Liver (tissue), 9 donors: Measurements from ENCODE around the gene LAMB3. TPM values are rescaled to one million over a fixed set of nuclear protein-coding genes. Genes with fewer than 3 reads are reported as not detected.

Experiments used
- DNase-seq: peaks from one replicate; pipeline ENCODE4 v3.0.0-alpha.2; 2017; ENCODE audit warnings: low spot score
- H3K27ac ChIP-seq, 2 donors: one replicate each; pipeline ENCODE4 v1.7.0; 2013; ENCODE audit warnings: inconsistent platforms in 2 of 2, low read length in 2 of 2, control low read depth in 1 of 2, low read depth in 1 of 2, mild to moderate bottlenecking in 1 of 2
- H3K27me3 ChIP-seq, 4 donors: one replicate each; pipeline versions ENCODE4 v1.6.1 to v1.7.0; 2013; ENCODE audit warnings: low read length in 3 of 4, inconsistent platforms in 1 of 4, mild to moderate bottlenecking in 1 of 4, moderate library complexity in 1 of 4; ENCODE audit not compliant: control insufficient read depth in 4 of 4, insufficient read depth in 4 of 4
- H3K36me3 ChIP-seq, 4 donors: one replicate each; pipeline versions ENCODE4 v1.6.1 to v1.7.0; 2013; ENCODE audit warnings: low read length in 3 of 4, mild to moderate bottlenecking in 3 of 4, low read depth in 1 of 4, moderate library complexity in 1 of 4; ENCODE audit not compliant: control insufficient read depth in 4 of 4, insufficient read depth in 3 of 4
- H3K4me1 ChIP-seq, 4 donors: one replicate each; pipeline versions ENCODE4 v1.6.1 to v1.7.0; 2013; ENCODE audit warnings: low read length in 3 of 4, mild to moderate bottlenecking in 3 of 4, moderate library complexity in 1 of 4; ENCODE audit not compliant: control insufficient read depth in 4 of 4, insufficient read depth in 4 of 4
- H3K4me3 ChIP-seq, 3 donors: one replicate each; pipeline versions ENCODE4 v1.6.1 to v1.7.0; 2013; ENCODE audit warnings: low read length in 3 of 3, control low read depth in 1 of 3, low read depth in 1 of 3, mild to moderate bottlenecking in 1 of 3
- H3K9ac ChIP-seq, 2 donors: one replicate each; pipeline ENCODE4 v1.7.0; 2013; ENCODE audit warnings: low read length in 2 of 2, mild to moderate bottlenecking in 2 of 2, moderate library complexity in 2 of 2, control low read depth in 1 of 2, low read depth in 1 of 2
- H3K9me3 ChIP-seq, 4 donors: one replicate each; pipeline versions ENCODE4 v1.6.1 to v1.7.0; 2013; ENCODE audit warnings: low read length in 3 of 4; ENCODE audit not compliant: control insufficient read depth in 4 of 4
- EGR1 ChIP-seq, 2 donors: IDR thresholded peaks; 2 replicates each; pipeline ENCODE4 v1.6.1; 2016 to 2018; ENCODE audit warnings: antibody characterized with exemption in 2 of 2, low read depth in 2 of 2
- FOXA1 ChIP-seq: IDR thresholded peaks from 2 replicates; pipeline ENCODE4 v1.6.1; 2016; ENCODE audit warnings: antibody characterized with exemption
- FOXA2 ChIP-seq: IDR thresholded peaks from 2 replicates; pipeline ENCODE4 v1.6.1; 2016; ENCODE audit warnings: antibody characterized with exemption
- GABPA ChIP-seq, 2 donors: IDR thresholded peaks in 1 of 2; conservative IDR thresholded peaks in 1 of 2; 2 replicates each; pipeline ENCODE4 v1.6.1; 2016; ENCODE audit warnings: antibody characterized with exemption in 2 of 2, mild to moderate bottlenecking in 1 of 2, moderate library complexity in 1 of 2
- HNF4A ChIP-seq, 2 donors: conservative IDR thresholded peaks; 2 replicates each; pipeline ENCODE4 v1.6.1; 2016; ENCODE audit warnings: antibody characterized with exemption in 2 of 2, mild to moderate bottlenecking in 2 of 2
- HNF4G ChIP-seq: IDR thresholded peaks from 2 replicates; pipeline ENCODE4 v1.6.1; 2016; ENCODE audit warnings: antibody characterized with exemption
- JUND ChIP-seq, 2 donors: IDR thresholded peaks; 2 replicates each; pipeline ENCODE4 v1.6.1; 2016; ENCODE audit warnings: antibody characterized with exemption in 2 of 2
- MAX ChIP-seq: IDR thresholded peaks from 2 replicates; pipeline ENCODE4 v1.6.1; 2016; ENCODE audit warnings: antibody characterized with exemption
- NR2F2 ChIP-seq: IDR thresholded peaks from 2 replicates; pipeline ENCODE4 v1.6.1; 2016; ENCODE audit warnings: antibody characterized with exemption
- RXRA ChIP-seq, 2 donors: IDR thresholded peaks; 2 replicates each; pipeline ENCODE4 v1.6.1; 2017 to 2018; ENCODE audit warnings: antibody characterized with exemption in 2 of 2, mild to moderate bottlenecking in 1 of 2
- SP1 ChIP-seq: IDR thresholded peaks from 2 replicates; pipeline ENCODE4 v1.6.1; 2018; ENCODE audit warnings: antibody characterized with exemption, mild to moderate bottlenecking
- TAF1 ChIP-seq: conservative IDR thresholded peaks from 2 replicates; pipeline ENCODE4 v1.6.1; 2016; ENCODE audit warnings: antibody characterized with exemption, mild to moderate bottlenecking
- YY1 ChIP-seq: IDR thresholded peaks from 2 replicates; pipeline ENCODE4 v1.6.1; 2016; ENCODE audit warnings: antibody characterized with exemption, mild to moderate bottlenecking
- ZBTB33 ChIP-seq: IDR thresholded peaks from 2 replicates; pipeline ENCODE4 v1.6.1; 2016; ENCODE audit warnings: antibody characterized with exemption
- WGBS: extraction: QIAGEN DNeasy Blood & Tissue Kit; methylation state at CpG from one replicate; pipeline ENCODE4 v1.1.7; 2013; 5-methylcytosine and 5-hydroxymethylcytosine counted together
- polyA plus RNA-seq, 2 donors: library from polyadenylated mRNA; stranded (reverse) in 1 of 2; unstranded in 1 of 2; fragments of 200-250 nt in 1 of 2; fragments of >200 nt in 1 of 2; fragmentation: Nextera tagmentation in 1 of 2; extraction: Ambion mirVana in 1 of 2; gene quantifications; one replicate each; pipeline versions ENCODE4 v1.2.1 to v1.2.3, GENCODE V29; 2013 to 2015
- total RNA-seq, 2 donors: library from RNA; depleted of rRNA; stranded (reverse); fragments of >200 nt; gene quantifications; one replicate each; pipeline ENCODE4 v1.2.3, GENCODE V29; 2014
- TF ChIP-seq, protein P1 (sequence below): IDR thresholded peaks from 2 replicates; pipeline ENCODE4 v1.6.1; 2016; ENCODE audit warnings: antibody characterized with exemption, mild to moderate bottlenecking
- TF ChIP-seq, protein P2 (sequence below): fragments of 150-350 bp; IDR thresholded peaks from 2 replicates; pipeline ENCODE4 v1.5.1; 2017; ENCODE audit warnings: improper control_type of control experiment, low read depth, low read length; ENCODE audit not compliant: missing input control
- TF ChIP-seq, protein P3 (sequence below): IDR thresholded peaks from 2 replicates; pipeline ENCODE4 v1.6.1; 2016; ENCODE audit warnings: antibody characterized with exemption
- donor health status: healthy.
- donor health status: healthy.
- donor health status: healthy.
- donor health status: healthy.
- donor health status: healthy.

Gene LAMB3
- total and polyA plus RNA-seq, 4 donors: 1.3 to 9.1 (median 5.6) TPM

GRCh38 chr1:209618756-209619420 lies 33.3 kb downstream of the LAMB3 start:
- H3K36me3 ChIP-seq: peaks cover 0 to 4% (median under 1%) of the 10 kb centered on the region in 4 donors
- H3K9ac ChIP-seq: no peak overlapping the region
- no peaks in the 10 kb centered on the region for H3K9me3 ChIP-seq
- H3K27ac ChIP-seq: no peak overlapping the region
- H3K27me3 ChIP-seq: no peaks in the 10 kb centered on the region
- WGBS: 88% methylated on average over 6 of the region's 6 CpGs
- TF ChIP-seq, protein P1, sequence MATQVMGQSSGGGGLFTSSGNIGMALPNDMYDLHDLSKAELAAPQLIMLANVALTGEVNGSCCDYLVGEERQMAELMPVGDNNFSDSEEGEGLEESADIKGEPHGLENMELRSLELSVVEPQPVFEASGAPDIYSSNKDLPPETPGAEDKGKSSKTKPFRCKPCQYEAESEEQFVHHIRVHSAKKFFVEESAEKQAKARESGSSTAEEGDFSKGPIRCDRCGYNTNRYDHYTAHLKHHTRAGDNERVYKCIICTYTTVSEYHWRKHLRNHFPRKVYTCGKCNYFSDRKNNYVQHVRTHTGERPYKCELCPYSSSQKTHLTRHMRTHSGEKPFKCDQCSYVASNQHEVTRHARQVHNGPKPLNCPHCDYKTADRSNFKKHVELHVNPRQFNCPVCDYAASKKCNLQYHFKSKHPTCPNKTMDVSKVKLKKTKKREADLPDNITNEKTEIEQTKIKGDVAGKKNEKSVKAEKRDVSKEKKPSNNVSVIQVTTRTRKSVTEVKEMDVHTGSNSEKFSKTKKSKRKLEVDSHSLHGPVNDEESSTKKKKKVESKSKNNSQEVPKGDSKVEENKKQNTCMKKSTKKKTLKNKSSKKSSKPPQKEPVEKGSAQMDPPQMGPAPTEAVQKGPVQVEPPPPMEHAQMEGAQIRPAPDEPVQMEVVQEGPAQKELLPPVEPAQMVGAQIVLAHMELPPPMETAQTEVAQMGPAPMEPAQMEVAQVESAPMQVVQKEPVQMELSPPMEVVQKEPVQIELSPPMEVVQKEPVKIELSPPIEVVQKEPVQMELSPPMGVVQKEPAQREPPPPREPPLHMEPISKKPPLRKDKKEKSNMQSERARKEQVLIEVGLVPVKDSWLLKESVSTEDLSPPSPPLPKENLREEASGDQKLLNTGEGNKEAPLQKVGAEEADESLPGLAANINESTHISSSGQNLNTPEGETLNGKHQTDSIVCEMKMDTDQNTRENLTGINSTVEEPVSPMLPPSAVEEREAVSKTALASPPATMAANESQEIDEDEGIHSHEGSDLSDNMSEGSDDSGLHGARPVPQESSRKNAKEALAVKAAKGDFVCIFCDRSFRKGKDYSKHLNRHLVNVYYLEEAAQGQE: no peak
- TF ChIP-seq EGR1 (IDR thresholded peaks at IDR 0.05; ENCODE audit: low read depth in 2 of 2) (no peak), SP1 (no peak), NR2F2 (no peak), MAX (no peak), ZBTB33 (no peak), JUND (IDR thresholded peaks at IDR 0.05) (no peak), RXRA (IDR thresholded peaks at IDR 0.05) (no peak), HNF4G (no peak), TAF1 (no peak), FOXA1 (no peak)
- TF ChIP-seq, protein P2, sequence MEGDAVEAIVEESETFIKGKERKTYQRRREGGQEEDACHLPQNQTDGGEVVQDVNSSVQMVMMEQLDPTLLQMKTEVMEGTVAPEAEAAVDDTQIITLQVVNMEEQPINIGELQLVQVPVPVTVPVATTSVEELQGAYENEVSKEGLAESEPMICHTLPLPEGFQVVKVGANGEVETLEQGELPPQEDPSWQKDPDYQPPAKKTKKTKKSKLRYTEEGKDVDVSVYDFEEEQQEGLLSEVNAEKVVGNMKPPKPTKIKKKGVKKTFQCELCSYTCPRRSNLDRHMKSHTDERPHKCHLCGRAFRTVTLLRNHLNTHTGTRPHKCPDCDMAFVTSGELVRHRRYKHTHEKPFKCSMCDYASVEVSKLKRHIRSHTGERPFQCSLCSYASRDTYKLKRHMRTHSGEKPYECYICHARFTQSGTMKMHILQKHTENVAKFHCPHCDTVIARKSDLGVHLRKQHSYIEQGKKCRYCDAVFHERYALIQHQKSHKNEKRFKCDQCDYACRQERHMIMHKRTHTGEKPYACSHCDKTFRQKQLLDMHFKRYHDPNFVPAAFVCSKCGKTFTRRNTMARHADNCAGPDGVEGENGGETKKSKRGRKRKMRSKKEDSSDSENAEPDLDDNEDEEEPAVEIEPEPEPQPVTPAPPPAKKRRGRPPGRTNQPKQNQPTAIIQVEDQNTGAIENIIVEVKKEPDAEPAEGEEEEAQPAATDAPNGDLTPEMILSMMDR: no peak
- TF ChIP-seq, protein P3, sequence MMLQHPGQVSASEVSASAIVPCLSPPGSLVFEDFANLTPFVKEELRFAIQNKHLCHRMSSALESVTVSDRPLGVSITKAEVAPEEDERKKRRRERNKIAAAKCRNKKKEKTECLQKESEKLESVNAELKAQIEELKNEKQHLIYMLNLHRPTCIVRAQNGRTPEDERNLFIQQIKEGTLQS: no peak
- DNase-seq: no peak
- no peak overlapping the region for H3K4me3 ChIP-seq
- peaks cover 0 to 5% (median 2%) of the 10 kb centered on the region in 4 donors for H3K4me1 ChIP-seq

DNA sequence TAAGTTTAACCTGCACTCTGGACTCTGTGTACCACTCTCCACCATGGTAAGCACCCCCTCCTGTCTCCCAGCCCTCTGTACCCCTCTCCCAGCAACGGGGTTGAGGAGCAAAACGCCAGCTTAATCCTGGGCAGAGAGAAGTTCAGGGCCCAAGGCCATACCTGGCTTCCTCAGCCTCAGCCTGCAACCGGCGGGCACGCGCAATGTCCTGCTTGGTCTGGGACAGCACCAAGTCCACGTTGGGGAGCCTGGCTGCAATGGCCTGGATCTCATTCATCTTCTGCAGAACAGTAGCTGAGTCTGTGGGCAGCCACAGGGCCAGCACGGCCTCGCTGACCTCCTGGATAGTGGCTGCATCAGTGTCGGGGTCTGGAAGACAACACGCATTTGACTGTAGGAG lies 33.9 kb downstream of the LAMB3 start:
- Histone ChIP-seq H3K9ac (no peak overlapping the region), H3K36me3 (peaks cover 0 to 4% (median under 1%) of the 10 kb centered on the region in 4 donors), H3K9me3 (no peaks in the 10 kb centered on the region), H3K4me1 (peaks cover 0 to 5% (median 2%) of the 10 kb centered on the region in 4 donors), H3K27me3 (no peaks in the 10 kb centered on the region), H3K4me3 (no peak overlapping the region), H3K27ac (no peak overlapping the region)
- WGBS: 93% methylated on average over 11 of the region's 11 CpGs
- DNase-seq: no peak
- TF ChIP-seq JUND (IDR thresholded peaks at IDR 0.05) (no peak), EGR1 (IDR thresholded peaks at IDR 0.05; ENCODE audit: low read depth in 2 of 2) (no peak), GABPA (IDR thresholded peaks at IDR 0.05 in 1 of 2, conservative IDR thresholded peaks at IDR 0.05 in 1 of 2) (no peak), RXRA (IDR thresholded peaks at IDR 0.05) (no peak), HNF4G (no peak), FOXA1 (no peak), ZBTB33 (no peak), YY1 (no peak), TAF1 (no peak), SP1 (no peak), FOXA2 (no peak), HNF4A (conservative IDR thresholded peaks at IDR 0.05) (no peak), NR2F2 (no peak)
- TF ChIP-seq, protein P1: no peak
